Transverse colon (tissue), 4 donors: ENCODE results near the gene NKPD1. TPM values are rescaled to one million over a fixed set of nuclear protein-coding genes. Genes with fewer than 3 reads are reported as not detected.

ENCODE experiments used
- DNase-seq: peaks from one replicate; pipeline ENCODE4 v3.0.0-alpha.2; 2019
- H3K27ac ChIP-seq, 4 donors: fragments of 200-600 bp; sonication (generic); 2 replicates each; pipeline ENCODE4 v1.5.1; 2016 to 2018; ENCODE audit warnings: inconsistent platforms in 4 of 4
- H3K27me3 ChIP-seq: fragments of 200-600 bp; sonication (generic); 2 replicates; pipeline ENCODE4 v1.5.1; 2017; ENCODE audit warnings: inconsistent platforms
- H3K36me3 ChIP-seq, 4 donors: fragments of 200-600 bp; sonication (generic); 2 replicates each; pipeline ENCODE4 v1.5.1; 2017 to 2019; ENCODE audit warnings: inconsistent platforms in 4 of 4
- H3K4me1 ChIP-seq, 4 donors: fragments of 200-600 bp; sonication (generic); 2 replicates each; pipeline ENCODE4 v1.5.1; 2017 to 2020; ENCODE audit warnings: inconsistent platforms in 4 of 4
- H3K4me3 ChIP-seq, 4 donors: fragments of 200-600 bp; sonication (generic); 1 replicate in 1 of 4; 2 replicates in 3 of 4; pipeline versions ENCODE4 v1.5.1 to v1.6.1; 2017 to 2019; ENCODE audit warnings: inconsistent platforms in 4 of 4
- H3K9me3 ChIP-seq, 2 donors: fragments of 200-600 bp; sonication (generic); 2 replicates each; pipeline ENCODE4 v1.5.1; 2017 to 2019; ENCODE audit warnings: inconsistent platforms in 2 of 2
- CTCF ChIP-seq, 5 experiments: fragments of 200-600 bp in 3 of 5; fragments of 450-650 bp in 2 of 5; sonication (generic) in 3 of 5; IDR thresholded peaks; 1 replicate in 2 of 5; 2 replicates in 3 of 5; pipeline ENCODE4 v1.5.1; 2016 to 2017; ENCODE audit warnings: antibody characterized with exemption in 5 of 5, inconsistent platforms in 3 of 5, mild to moderate bottlenecking in 2 of 5, moderate library complexity in 1 of 5
- EP300 ChIP-seq: sonication (generic); formaldehyde crosslinking; IDR thresholded peaks from one replicate; pipeline ENCODE4 v1.6.1; 2017; ENCODE audit warnings: antibody characterized with exemption, low read depth
- POLR2A ChIP-seq: fragments of 450-650 bp; IDR thresholded peaks from one replicate; pipeline ENCODE4 v1.6.1; 2016; ENCODE audit warnings: antibody characterized with exemption, mild to moderate bottlenecking, moderate library complexity
- POLR2AphosphoS5 ChIP-seq, 3 donors: sonication (generic); formaldehyde crosslinking; IDR thresholded peaks; one replicate each; pipeline ENCODE4 v1.6.1; 2016; ENCODE audit warnings: antibody characterized with exemption in 3 of 3
- WGBS, 2 donors: methylation state at CpG; one replicate each; pipeline ENCODE4 v1.1.5; 2018; ENCODE audit warnings: low coverage in 1 of 2; 5-methylcytosine and 5-hydroxymethylcytosine counted together
- in situ Hi-C, 4 donors: fragments of 200-750 bp; cut with MboI; loops; one replicate each; pipeline versions ENCODE4 v1.15.0 to v1.15.1; 2017; ENCODE audit warnings: low sequenced_read_pairs in 3 of 4, low pct_ligation_motif_present in 1 of 4, low pct_unique_long_range_greater_than_20kb in 1 of 4
- intact Hi-C: fragments of 100-400 bp; cut with DNase I; formaldehyde crosslinking; loops from one replicate; pipeline ENCODE4 v1.15.1; 2023; ENCODE audit warnings: low total_unique reads
- total RNA-seq, 4 donors: library from RNA; depleted of rRNA; stranded (reverse); fragments of >200 nt; gene quantifications; one replicate each; pipeline ENCODE4 v1.1.0, GENCODE V29; 2016

Gene NKPD1
- total RNA-seq, 4 donors from 2014 or later: 0.32 to 1.5 TPM; not detected in 2

DNA sequence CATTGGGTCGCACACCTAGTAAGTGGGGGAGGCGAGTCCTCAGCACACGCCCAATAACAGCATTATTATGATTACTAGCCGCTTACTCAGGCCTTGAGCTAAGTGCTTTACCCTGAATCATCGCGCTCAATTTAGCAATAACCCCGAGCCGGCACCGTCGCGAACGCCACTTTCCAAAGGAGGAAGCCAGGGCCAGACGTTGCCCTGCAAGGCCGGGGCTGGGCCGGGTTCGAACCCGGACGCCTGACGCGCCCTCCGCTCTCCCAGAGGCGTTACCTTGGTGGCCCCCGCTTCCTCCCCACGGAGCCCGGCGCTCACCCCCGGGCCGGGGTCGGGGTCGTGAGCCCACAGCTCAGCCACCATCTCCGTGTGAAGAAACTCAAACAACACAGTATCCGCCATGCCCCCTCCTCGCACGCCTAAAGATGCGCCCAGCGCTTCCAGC, 17.1 kb upstream of the NKPD1 start, which contains the start of gene TRAPPC6A:
TRAPPC6A (minus strand) TSS at position 421 of the 445 bp plus-strand sequence; CDS start at position 402, 19 bp downstream.
- no peak for DNase-seq
- TF ChIP-seq POLR2A (peak; percentile 54), CTCF (IDR thresholded peaks at IDR 0.05) (no peak), EP300 (no peak), POLR2AphosphoS5 (IDR thresholded peaks at IDR 0.05) (peak; percentile 79 to 84 (median 81))
- Histone ChIP-seq H3K36me3 (no peaks in the 10 kb centered on the region), H3K4me1 (peaks cover 11 to 34% (median 29%) of the 10 kb centered on the region in 4 donors), H3K4me3 (peak within 1 kb of the TSS; percentile 78 to 91 (median 90)), H3K9me3 (no peaks in the 10 kb centered on the region), H3K27ac (peak within 1 kb of the TSS; percentile 91 to 98 (median 95)), H3K27me3 (no peaks in the 10 kb centered on the region)
- WGBS, 2 donors: 0% methylated on average over 17 of the region's 36 CpGs; no CpG with 5 or more reads in 1 of the 2 donors
- in situ Hi-C loops: no loop called here
- intact Hi-C loops: no loop called here

GRCh38 chr19:45175515-45176345, 14.9 kb upstream of the NKPD1 start:
- Histone ChIP-seq H3K4me3 (no peak overlapping the region), H3K36me3 (no peaks in the 10 kb centered on the region), H3K27me3 (no peaks in the 10 kb centered on the region), H3K4me1 (peaks cover 5 to 42% (median 32%) of the 10 kb centered on the region in 4 donors), H3K9me3 (no peaks in the 10 kb centered on the region), H3K27ac (no peak overlapping the region)
- no peak for DNase-seq
- no peak for TF ChIP-seq POLR2A
- TF ChIP-seq POLR2AphosphoS5 (IDR thresholded peaks at IDR 0.05): no peak
- TF ChIP-seq EP300: no peak
- no peak for TF ChIP-seq CTCF (IDR thresholded peaks at IDR 0.05)
- in situ Hi-C loops: no loop called here
- WGBS, 2 donors: 73 to 83% methylated on average over 4 to 10 of the region's 10 CpGs
- intact Hi-C loops: no loop called here

- Histone ChIP-seq H3K27me3 (no peaks in the 10 kb centered on the region), H3K27ac (no peak overlapping the region), H3K4me1 (peaks cover 3 to 28% (median 21%) of the 10 kb centered on the region in 4 donors), H3K9me3 (no peaks in the 10 kb centered on the region), H3K36me3 (no peaks in the 10 kb centered on the region), H3K4me3 (no peak overlapping the region)
- TF ChIP-seq CTCF (IDR thresholded peaks at IDR 0.05): no peak
- no peak for TF ChIP-seq POLR2A
- TF ChIP-seq POLR2AphosphoS5 (IDR thresholded peaks at IDR 0.05): no peak
- no peak for TF ChIP-seq EP300
- in situ Hi-C loops (no loop called here), intact Hi-C loops (no loop called here)
- no peak for DNase-seq
- 65 to 88% methylated on average over 4 to 12 of the region's 12 CpGs for WGBS, 2 donors
Measured at GRCh38 chr19:45173816-45174215, 13.0 kb upstream of the NKPD1 start.

GRCh38 chr19:45172611-45173208, 11.9 kb upstream of the NKPD1 start:
- WGBS, 2 donors: 85% methylated on average over 18 of the region's 18 CpGs; no CpG with 5 or more reads in 1 of the 2 donors

More at GRCh38 chr19:45172611-45173208, 11.9 kb upstream of the NKPD1 start:
- TF ChIP-seq CTCF (IDR thresholded peaks at IDR 0.05) (no peak), POLR2A (no peak), POLR2AphosphoS5 (IDR thresholded peaks at IDR 0.05) (no peak), EP300 (no peak)
- in situ Hi-C loops: no loop called here
- Histone ChIP-seq H3K36me3 (no peaks in the 10 kb centered on the region), H3K9me3 (no peaks in the 10 kb centered on the region), H3K27me3 (no peaks in the 10 kb centered on the region), H3K4me3 (no peak overlapping the region), H3K27ac (no peak overlapping the region), H3K4me1 (peaks cover 3 to 28% (median 20%) of the 10 kb centered on the region in 4 donors)
- intact Hi-C loops: no loop called here
- DNase-seq: no peak
